Ishikawa (cell line): ENCODE data around the gene WDR1.

ENCODE experiments used
- CEBPB ChIP-seq: IDR thresholded peaks from 2 replicates; pipeline ENCODE4 v1.6.1; 2012
- CREB1 ChIP-seq: IDR thresholded peaks from 2 replicates; pipeline ENCODE4 v1.6.1; 2012; ENCODE audit warnings: low read depth
- EGR1 ChIP-seq: IDR thresholded peaks from 2 replicates; pipeline ENCODE4 v1.6.1; 2012
- EP300 ChIP-seq: IDR thresholded peaks from 2 replicates; pipeline ENCODE4 v1.6.1; 2012; ENCODE audit warnings: borderline replicate concordance
- FOXM1 ChIP-seq: IDR thresholded peaks from 2 replicates; pipeline ENCODE4 v1.6.1; 2012; ENCODE audit warnings: low read depth, borderline replicate concordance
- NFIC ChIP-seq: IDR thresholded peaks from 2 replicates; pipeline ENCODE4 v1.6.1; 2012
- RAD21 ChIP-seq: IDR thresholded peaks from 2 replicates; pipeline ENCODE4 v1.6.1; 2012; ENCODE audit warnings: low read depth
- TAF1 ChIP-seq: IDR thresholded peaks from 2 replicates; pipeline ENCODE4 v1.6.1; 2012; ENCODE audit warnings: low read depth, mild to moderate bottlenecking
- TCF12 ChIP-seq: IDR thresholded peaks from 2 replicates; pipeline ENCODE4 v1.6.1; 2012; ENCODE audit warnings: low read depth
- TEAD4 ChIP-seq: IDR thresholded peaks from 2 replicates; pipeline ENCODE4 v1.6.1; 2012
- YY1 ChIP-seq: IDR thresholded peaks from 2 replicates; pipeline ENCODE4 v1.6.1; 2012; ENCODE audit warnings: low read depth
- ZBTB7A ChIP-seq: IDR thresholded peaks from 2 replicates; pipeline ENCODE4 v1.6.1; 2012; ENCODE audit warnings: low read depth
- TF ChIP-seq, protein P1 (sequence below): IDR thresholded peaks from 2 replicates; pipeline ENCODE4 v1.6.1; 2012
- TF ChIP-seq, protein P2 (sequence below): IDR thresholded peaks from 2 replicates; pipeline ENCODE4 v1.6.1; 2012
- TF ChIP-seq, protein P3 (sequence below): IDR thresholded peaks from 2 replicates; pipeline ENCODE4 v1.6.1; 2012; ENCODE audit warnings: low read depth, mild to moderate bottlenecking

Gene WDR1

DNA sequence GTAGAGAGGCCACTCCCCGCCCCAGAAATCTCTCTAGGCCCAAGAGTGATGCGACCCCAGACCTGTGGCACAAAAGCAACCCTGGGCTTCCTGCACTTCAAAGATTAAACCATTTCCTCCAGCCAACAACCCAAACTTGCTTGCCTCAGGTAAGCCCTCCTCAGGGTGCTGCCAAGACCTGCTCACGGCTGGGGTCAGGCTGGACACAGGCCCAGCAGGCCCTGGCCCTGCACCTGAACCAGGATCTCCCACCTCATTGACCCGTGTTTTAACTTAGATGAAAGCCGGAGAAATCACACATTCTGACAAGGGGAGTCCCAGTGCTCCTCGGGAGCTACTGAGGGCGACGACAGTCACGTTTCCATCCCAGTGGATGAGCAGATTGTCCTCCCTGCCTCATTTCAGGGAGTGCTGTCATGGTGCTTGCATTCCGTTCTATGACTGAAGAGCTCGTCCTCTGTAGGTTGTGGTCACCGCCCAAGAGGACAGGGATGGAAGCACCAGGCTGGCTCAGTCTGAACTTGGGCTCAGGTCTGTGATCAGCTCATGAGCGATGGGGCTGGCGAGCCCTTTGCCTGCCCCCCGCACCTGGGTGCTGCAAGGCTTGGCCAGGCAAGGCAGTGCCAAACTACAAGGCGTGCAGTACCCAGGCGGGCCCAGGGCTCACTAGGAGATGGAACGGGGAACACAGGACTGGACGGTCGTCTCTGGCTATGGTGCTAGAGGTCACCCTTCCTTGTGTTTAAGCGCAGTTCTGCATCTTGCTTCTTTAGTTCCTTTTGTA, 25.9 kb downstream of the WDR1 start:
- TF ChIP-seq TCF12: no peak
- TF ChIP-seq, protein P1, sequence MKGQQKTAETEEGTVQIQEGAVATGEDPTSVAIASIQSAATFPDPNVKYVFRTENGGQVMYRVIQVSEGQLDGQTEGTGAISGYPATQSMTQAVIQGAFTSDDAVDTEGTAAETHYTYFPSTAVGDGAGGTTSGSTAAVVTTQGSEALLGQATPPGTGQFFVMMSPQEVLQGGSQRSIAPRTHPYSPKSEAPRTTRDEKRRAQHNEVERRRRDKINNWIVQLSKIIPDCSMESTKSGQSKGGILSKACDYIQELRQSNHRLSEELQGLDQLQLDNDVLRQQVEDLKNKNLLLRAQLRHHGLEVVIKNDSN: no peak

DNA sequence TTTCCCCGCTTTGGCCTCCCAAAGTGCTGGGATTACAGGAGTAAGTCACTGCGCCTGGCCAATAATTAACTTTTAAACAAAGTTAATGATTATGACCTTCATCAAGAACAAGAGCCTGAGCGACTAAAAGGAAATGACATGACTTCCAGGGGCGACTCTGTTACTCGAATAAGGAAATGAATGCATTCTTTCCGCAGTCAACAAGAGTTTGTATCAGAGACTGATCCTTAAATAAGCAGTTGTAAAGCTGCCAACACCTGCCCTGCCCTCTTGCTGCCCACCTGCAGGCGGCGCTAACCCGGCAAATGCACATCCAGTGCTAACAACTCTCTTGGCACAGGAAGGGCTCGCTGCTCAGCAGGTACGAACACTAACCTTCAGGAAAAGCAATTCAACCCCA, 27.3 kb downstream of the WDR1 start:
- TF ChIP-seq EGR1 (no peak), NFIC (no peak), CEBPB (no peak), FOXM1 (no peak), EP300 (no peak), TAF1 (no peak), YY1 (no peak), CREB1 (no peak)
- TF ChIP-seq, protein P2, sequence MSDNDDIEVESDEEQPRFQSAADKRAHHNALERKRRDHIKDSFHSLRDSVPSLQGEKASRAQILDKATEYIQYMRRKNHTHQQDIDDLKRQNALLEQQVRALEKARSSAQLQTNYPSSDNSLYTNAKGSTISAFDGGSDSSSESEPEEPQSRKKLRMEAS: no peak
- TF ChIP-seq, protein P3, sequence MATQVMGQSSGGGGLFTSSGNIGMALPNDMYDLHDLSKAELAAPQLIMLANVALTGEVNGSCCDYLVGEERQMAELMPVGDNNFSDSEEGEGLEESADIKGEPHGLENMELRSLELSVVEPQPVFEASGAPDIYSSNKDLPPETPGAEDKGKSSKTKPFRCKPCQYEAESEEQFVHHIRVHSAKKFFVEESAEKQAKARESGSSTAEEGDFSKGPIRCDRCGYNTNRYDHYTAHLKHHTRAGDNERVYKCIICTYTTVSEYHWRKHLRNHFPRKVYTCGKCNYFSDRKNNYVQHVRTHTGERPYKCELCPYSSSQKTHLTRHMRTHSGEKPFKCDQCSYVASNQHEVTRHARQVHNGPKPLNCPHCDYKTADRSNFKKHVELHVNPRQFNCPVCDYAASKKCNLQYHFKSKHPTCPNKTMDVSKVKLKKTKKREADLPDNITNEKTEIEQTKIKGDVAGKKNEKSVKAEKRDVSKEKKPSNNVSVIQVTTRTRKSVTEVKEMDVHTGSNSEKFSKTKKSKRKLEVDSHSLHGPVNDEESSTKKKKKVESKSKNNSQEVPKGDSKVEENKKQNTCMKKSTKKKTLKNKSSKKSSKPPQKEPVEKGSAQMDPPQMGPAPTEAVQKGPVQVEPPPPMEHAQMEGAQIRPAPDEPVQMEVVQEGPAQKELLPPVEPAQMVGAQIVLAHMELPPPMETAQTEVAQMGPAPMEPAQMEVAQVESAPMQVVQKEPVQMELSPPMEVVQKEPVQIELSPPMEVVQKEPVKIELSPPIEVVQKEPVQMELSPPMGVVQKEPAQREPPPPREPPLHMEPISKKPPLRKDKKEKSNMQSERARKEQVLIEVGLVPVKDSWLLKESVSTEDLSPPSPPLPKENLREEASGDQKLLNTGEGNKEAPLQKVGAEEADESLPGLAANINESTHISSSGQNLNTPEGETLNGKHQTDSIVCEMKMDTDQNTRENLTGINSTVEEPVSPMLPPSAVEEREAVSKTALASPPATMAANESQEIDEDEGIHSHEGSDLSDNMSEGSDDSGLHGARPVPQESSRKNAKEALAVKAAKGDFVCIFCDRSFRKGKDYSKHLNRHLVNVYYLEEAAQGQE: no peak

GRCh38 chr4:10088135-10089010, 28.2 kb downstream of the WDR1 start:
- no peak for TF ChIP-seq TCF12
- TF ChIP-seq, protein P3: no peak
- no peak for TF ChIP-seq NFIC
- TF ChIP-seq TAF1: no peak
- no peak for TF ChIP-seq ZBTB7A
- TF ChIP-seq YY1: no peak
- TF ChIP-seq, protein P1: no peak
- no peak for TF ChIP-seq CEBPB
- no peak for TF ChIP-seq FOXM1
- no peak for TF ChIP-seq CREB1
- no peak for TF ChIP-seq RAD21
- TF ChIP-seq EGR1: no peak
- no peak for TF ChIP-seq TEAD4

- no peak for TF ChIP-seq TAF1
- TF ChIP-seq, protein P2: no peak
- no peak for TF ChIP-seq RAD21
- no peak for TF ChIP-seq ZBTB7A
- no peak for TF ChIP-seq NFIC
- TF ChIP-seq, protein P3: no peak
- no peak for TF ChIP-seq EGR1
- TF ChIP-seq, protein P1: no peak
- no peak for TF ChIP-seq TEAD4
- TF ChIP-seq TCF12: no peak
- no peak for TF ChIP-seq YY1
- TF ChIP-seq EP300: no peak
- TF ChIP-seq CREB1: no peak
Observed at GRCh38 chr4:10087152-10087791, 29.3 kb downstream of the WDR1 start.
